Prostate gland (tissue), 2 donors: Measurements from ENCODE around the gene UBTF. TPM values are rescaled to one million over a fixed set of nuclear protein-coding genes. Genes with fewer than 3 reads are reported as not detected.
"Not testable (repeated sequence)": the region's sequence is repeated elsewhere in the genome, so short reads cannot be mapped to it uniquely, and the experiment has no call there.

Experiments
- DNase-seq: peaks from one replicate; pipeline ENCODE4 v3.0.0-alpha.2; 2019; ENCODE audit warnings: low spot score
- H3K27ac ChIP-seq, 2 donors: fragments of 200-600 bp; sonication (generic); 2 replicates each; pipeline ENCODE4 v1.5.1; 2017 to 2019
- H3K27me3 ChIP-seq: fragments of 200-600 bp; sonication (generic); replicated peaks from 2 replicates; pipeline ENCODE4 v1.5.1; 2019; ENCODE audit not compliant: insufficient read depth
- H3K36me3 ChIP-seq, 2 donors: fragments of 200-600 bp; sonication (generic); 1 replicate in 1 of 2; 2 replicates in 1 of 2; pipeline versions ENCODE4 v1.5.1 to v1.8.1; 2017 to 2019
- H3K4me1 ChIP-seq: fragments of 200-600 bp; sonication (generic); replicated peaks from 2 replicates; pipeline ENCODE4 v1.5.1; 2019
- H3K4me3 ChIP-seq, 2 donors: fragments of 200-600 bp; sonication (generic); 2 replicates each; pipeline ENCODE4 v1.5.1; 2017 to 2019
- H3K9me3 ChIP-seq: fragments of 200-600 bp; sonication (generic); 2 replicates; pipeline ENCODE4 v1.5.1; 2017
- CTCF ChIP-seq, 4 experiments: fragments of 200-600 bp in 2 of 4; fragments of 450-650 bp in 2 of 4; sonication (generic) in 2 of 4; IDR thresholded peaks; 1 replicate in 3 of 4; 2 replicates in 1 of 4; pipeline ENCODE4 v1.5.1; 2016 to 2019; ENCODE audit warnings: antibody characterized with exemption in 4 of 4, mild to moderate bottlenecking in 2 of 4, moderate library complexity in 2 of 4
- POLR2A ChIP-seq: fragments of 450-650 bp; IDR thresholded peaks from one replicate; pipeline ENCODE4 v1.6.1; 2016; ENCODE audit warnings: antibody characterized with exemption, mild to moderate bottlenecking
- POLR2AphosphoS5 ChIP-seq: sonication (generic); formaldehyde crosslinking; IDR thresholded peaks from one replicate; pipeline ENCODE4 v1.6.1; 2017; ENCODE audit warnings: antibody characterized with exemption
- WGBS: methylation state at CpG from one replicate; pipeline ENCODE4 v1.1.5; 2018; 5-methylcytosine and 5-hydroxymethylcytosine counted together
- intact Hi-C: fragments of 100-400 bp; cut with DNase I; formaldehyde crosslinking; loops from one replicate; pipeline ENCODE4 v1.14.2; 2022
- total RNA-seq, 2 donors: library from RNA; depleted of rRNA; stranded (reverse); fragments of >200 nt; gene quantifications; one replicate each; pipeline ENCODE4 v1.1.0, GENCODE V29; 2016

The UBTF gene
- total RNA-seq, 2 donors from 2014 or later, result 73.4 to 77.2 TPM

GRCh38 chr17:44247876-44248736, 28.6 kb upstream of the UBTF start:
- Histone ChIP-seq H3K27me3 (no peaks in the 10 kb centered on the region), H3K4me3 (no peak overlapping the region), H3K27ac (no peak overlapping the region), H3K9me3 (no peaks in the 10 kb centered on the region), H3K4me1 (no peaks in the 10 kb centered on the region), H3K36me3 (no peaks in the 10 kb centered on the region)
- no peak for DNase-seq
- TF ChIP-seq POLR2A (no peak), CTCF (IDR thresholded peaks at IDR 0.05) (no peak)
- WGBS, result 88% methylated on average over 9 of the region's 10 CpGs
- intact Hi-C loops, result no loop called here

- Histone ChIP-seq H3K27ac (no peak overlapping the region), H3K4me1 (no peaks in the 10 kb centered on the region), H3K4me3 (no peak overlapping the region), H3K9me3 (no peaks in the 10 kb centered on the region), H3K27me3 (no peaks in the 10 kb centered on the region), H3K36me3 (no peaks in the 10 kb centered on the region)
- TF ChIP-seq CTCF (IDR thresholded peaks at IDR 0.05) (no peak), POLR2A (no peak), POLR2AphosphoS5 (no peak)
- intact Hi-C loops, result no loop called here
- 68% methylated on average over 7 of the region's 7 CpGs for WGBS
- DNase-seq, result no peak
Observed at GRCh38 chr17:44247440-44247841, 28.0 kb upstream of the UBTF start.

- Histone ChIP-seq H3K4me3 (no peak overlapping the region), H3K4me1 (no peaks in the 10 kb centered on the region), H3K27ac (no peak overlapping the region), H3K9me3 (no peaks in the 10 kb centered on the region), H3K36me3 (no peaks in the 10 kb centered on the region), H3K27me3 (no peaks in the 10 kb centered on the region)
- DNase-seq, result no peak
- 39% methylated on average over 6 of the region's 6 CpGs for WGBS
- TF ChIP-seq POLR2A, result no peak
- no peak for TF ChIP-seq CTCF (IDR thresholded peaks at IDR 0.05)
- TF ChIP-seq POLR2AphosphoS5, result no peak
- intact Hi-C loops, result no loop called here
Observed at GRCh38 chr17:44241106-44241624, 21.7 kb upstream of the UBTF start.

- DNase-seq, H3K27ac ChIP-seq, H3K27me3 ChIP-seq, H3K4me1 ChIP-seq, intact Hi-C loops, H3K4me3 ChIP-seq, H3K36me3 ChIP-seq, H3K9me3 ChIP-seq: not testable (repeated sequence)
- WGBS, result 85% methylated on average over 27 of the region's 28 CpGs
Observed at GRCh38 chr17:44237886-44238285, 18.4 kb upstream of the UBTF start.

GRCh38 chr17:44236444-44236991, 17.0 kb upstream of the UBTF start:
- DNase-seq, result no peak
- no peaks in the 10 kb centered on the region for H3K4me1 ChIP-seq
- H3K27me3 ChIP-seq, result no peaks in the 10 kb centered on the region
- H3K36me3 ChIP-seq, result no peaks in the 10 kb centered on the region
- no peak overlapping the region for H3K27ac ChIP-seq
- no peaks in the 10 kb centered on the region for H3K9me3 ChIP-seq
- intact Hi-C loops, result no loop called here
- TF ChIP-seq POLR2A (no peak), CTCF (IDR thresholded peaks at IDR 0.05) (no peak), POLR2AphosphoS5 (no peak)
- 78% methylated on average over 5 of the region's 5 CpGs for WGBS
- no peak overlapping the region for H3K4me3 ChIP-seq
